Hepatocyte (in vitro differentiated cells): Measurements from ENCODE around the gene SPATA22. TPM values are rescaled to one million over a fixed set of nuclear protein-coding genes. Genes with fewer than 3 reads are reported as not detected.
"Not testable (repeated sequence)": the region's sequence is repeated elsewhere in the genome, so short reads cannot be mapped to it uniquely, and the experiment has no call there.

Experiments used
- DNase-seq: peaks from one replicate; pipeline ENCODE4 v3.0.0-alpha.2; 2016; ENCODE audit warnings: low spot score
- H2AFZ ChIP-seq: fragments of 200-600 bp; sonication (generic); 2 replicates; pipeline ENCODE4 v1.6.0; 2016; ENCODE audit warnings: antibody characterized with exemption, mild to moderate bottlenecking
- H3K27ac ChIP-seq: fragments of 200-600 bp; sonication (generic); 2 replicates; pipeline ENCODE4 v1.5.1; 2016; ENCODE audit warnings: mild to moderate bottlenecking
- H3K27me3 ChIP-seq: fragments of 200-600 bp; sonication (generic); 2 replicates; pipeline ENCODE4 v1.6.1; 2016
- H3K36me3 ChIP-seq: fragments of 200-600 bp; sonication (generic); replicated peaks from 2 replicates; pipeline ENCODE4 v1.5.1; 2016; ENCODE audit warnings: low read depth; ENCODE audit not compliant: insufficient read depth
- H3K4me1 ChIP-seq: fragments of 200-600 bp; sonication (generic); 2 replicates; pipeline ENCODE4 v1.5.1; 2016; ENCODE audit warnings: mild to moderate bottlenecking, moderate library complexity; ENCODE audit not compliant: insufficient read depth
- H3K4me2 ChIP-seq: fragments of 200-600 bp; sonication (generic); 2 replicates; pipeline ENCODE4 v1.6.0; 2016
- H3K4me3 ChIP-seq: fragments of 200-600 bp; sonication (generic); 2 replicates; pipeline ENCODE4 v1.5.1; 2016; ENCODE audit warnings: mild to moderate bottlenecking
- H3K79me2 ChIP-seq: fragments of 200-600 bp; sonication (generic); 2 replicates; pipeline ENCODE4 v1.6.0; 2017; ENCODE audit warnings: mild to moderate bottlenecking
- H3K9me2 ChIP-seq: fragments of 200-600 bp; sonication (generic); replicated peaks from 2 replicates; pipeline ENCODE4 v1.6.0; 2017; ENCODE audit warnings: mild to moderate bottlenecking; ENCODE audit not compliant: insufficient read depth
- H3K9me3 ChIP-seq: fragments of 200-600 bp; sonication (generic); 2 replicates; pipeline ENCODE4 v1.5.1; 2016; ENCODE audit warnings: low read depth, mild to moderate bottlenecking
- H4K20me1 ChIP-seq: fragments of 200-600 bp; sonication (generic); 2 replicates; pipeline ENCODE4 v1.6.0; 2016; ENCODE audit warnings: mild to moderate bottlenecking; ENCODE audit not compliant: insufficient read depth, poor library complexity, severe bottlenecking
- CTCF ChIP-seq: fragments of 200-600 bp; sonication (generic); IDR thresholded peaks from 2 replicates; pipeline ENCODE4 v1.5.1; 2016; ENCODE audit warnings: antibody characterized with exemption, mild to moderate bottlenecking; ENCODE audit not compliant: poor library complexity
- EZH2 ChIP-seq: fragments of 200-600 bp; sonication (generic); IDR thresholded peaks from 2 replicates; pipeline ENCODE4 v1.6.1; 2016; ENCODE audit warnings: antibody characterized with exemption, mild to moderate bottlenecking, borderline replicate concordance
- EZH2phosphoT487 ChIP-seq: fragments of 200-600 bp; sonication (generic); IDR thresholded peaks from one replicate; pipeline ENCODE4 v1.6.1; 2018; ENCODE audit warnings: antibody characterized with exemption, mild to moderate bottlenecking, low read depth, moderate library complexity; ENCODE audit not compliant: unreplicated experiment, severe bottlenecking
- WGBS: methylation state at CpG from one replicate; pipeline ENCODE4 v1.1.6; 2016; ENCODE audit warnings: low lambda C conversion rate; ENCODE audit errors: missing lambda C conversion rate; 5-methylcytosine and 5-hydroxymethylcytosine counted together
- polyA plus RNA-seq: library from polyadenylated mRNA; unstranded; fragments of >200 nt; fragmentation: Nextera tagmentation; extraction: Ambion mirVana; gene quantifications from 2 replicates; pipeline ENCODE4 v1.2.1, GENCODE V29; 2016
- total RNA-seq: library from RNA; depleted of rRNA; stranded (reverse); fragments of >200 nt; gene quantifications from 2 replicates; pipeline ENCODE4 v1.2.3, GENCODE V29; 2014

SPATA22 gene
- total and polyA plus RNA-seq, 2 experiments from 2014 or later, result not detected

- H3K27ac ChIP-seq, result no peak overlapping the region
- no peaks in the 10 kb centered on the region for H3K4me1 ChIP-seq
- no peaks in the 10 kb centered on the region for H3K79me2 ChIP-seq
- TF ChIP-seq EZH2 (no peak), EZH2phosphoT487 (no peak), CTCF (no peak)
- no peak for DNase-seq
- H3K4me3 ChIP-seq, result no peak overlapping the region
- H3K27me3 ChIP-seq, result no peaks in the 10 kb centered on the region
- H4K20me1 ChIP-seq, result no peaks in the 10 kb centered on the region
- 58% methylated on average over 2 of the region's 2 CpGs for WGBS
- no peaks in the 10 kb centered on the region for H3K36me3 ChIP-seq
- no peak overlapping the region for H2AFZ ChIP-seq
- H3K9me2 ChIP-seq, result no peaks in the 10 kb centered on the region
- H3K9me3 ChIP-seq, result no peaks in the 10 kb centered on the region
- H3K4me2 ChIP-seq, result no peak overlapping the region
Measured at GRCh38 chr17:3401786-3402185, 69.8 kb downstream of the SPATA22 start.

GRCh38 chr17:3400055-3400454, 71.6 kb downstream of the SPATA22 start:
- WGBS, result 69% methylated on average over 6 of the region's 6 CpGs
- Histone ChIP-seq H3K4me1 (no peaks in the 10 kb centered on the region), H4K20me1 (no peaks in the 10 kb centered on the region), H3K27me3 (no peaks in the 10 kb centered on the region), H3K9me2 (no peaks in the 10 kb centered on the region), H2AFZ (no peak overlapping the region), H3K9me3 (no peaks in the 10 kb centered on the region), H3K36me3 (no peaks in the 10 kb centered on the region), H3K79me2 (no peaks in the 10 kb centered on the region), H3K27ac (no peak overlapping the region), H3K4me2 (no peak overlapping the region), H3K4me3 (no peak overlapping the region)
- DNase-seq, result no peak
- TF ChIP-seq EZH2 (no peak), CTCF (no peak), EZH2phosphoT487 (no peak)

- no peak for DNase-seq
- Histone ChIP-seq H3K9me3 (no peaks in the 10 kb centered on the region), H3K9me2 (no peaks in the 10 kb centered on the region), H3K27me3 (no peaks in the 10 kb centered on the region), H3K36me3 (no peaks in the 10 kb centered on the region), H2AFZ (no peak within 1 kb of the TSS), H4K20me1 (no peaks in the 10 kb centered on the region), H3K79me2 (no peaks in the 10 kb centered on the region), H3K4me1 (no peaks in the 10 kb centered on the region), H3K4me2 (no peak within 1 kb of the TSS), H3K4me3 (no peak within 1 kb of the TSS), H3K27ac (no peak within 1 kb of the TSS)
- WGBS, result 67% methylated on average over 1 of the region's 1 CpG
- TF ChIP-seq EZH2phosphoT487 (no peak), CTCF (no peak), EZH2 (no peak)
Measured at GRCh38 chr17:3398310-3398709, 73.3 kb downstream of the SPATA22 start, which contains the start of gene OR1E1. Gene OR1E1 (minus strand): TSS chr17:3398410. CDS start chr17:3398410, 0 bp downstream.

GRCh38 chr17:3397801-3398200, 73.8 kb downstream of the SPATA22 start:
- H3K27me3 ChIP-seq, H3K9me3 ChIP-seq, H3K36me3 ChIP-seq, H3K79me2 ChIP-seq, H3K4me1 ChIP-seq, H3K4me2 ChIP-seq, H4K20me1 ChIP-seq, H3K27ac ChIP-seq, DNase-seq, H2AFZ ChIP-seq, H3K4me3 ChIP-seq, H3K9me2 ChIP-seq: not testable (repeated sequence)
- 55% methylated on average over 7 of the region's 7 CpGs for WGBS

Other genes starting within 250 kb of the SPATA22 start
- not detected in 2 replicates for gene OR3A1, start 173.5 kb downstream of the SPATA22 start, total RNA-seq
- gene OR3A1, start 173.5 kb downstream of the SPATA22 start, polyA plus RNA-seq, result not detected in 2 replicates
- gene OR3A2, start 85.5 kb downstream of the SPATA22 start, total RNA-seq, result not detected in 2 replicates
- gene OR3A2, start 85.5 kb downstream of the SPATA22 start, polyA plus RNA-seq, result not detected in 2 replicates
- not detected in 2 replicates for gene OR1E1, start 73.4 kb downstream of the SPATA22 start, total RNA-seq
- not detected in 2 replicates for gene OR1E1, start 73.4 kb downstream of the SPATA22 start, polyA plus RNA-seq
- gene OR3A3, start 60.4 kb downstream of the SPATA22 start, total RNA-seq, result not detected in 2 replicates
- gene OR3A3, start 60.4 kb downstream of the SPATA22 start, polyA plus RNA-seq, result not detected in 2 replicates
- gene OR1E2, start 38.0 kb downstream of the SPATA22 start, total RNA-seq, result not detected in 2 replicates
- gene OR1E2, start 38.0 kb downstream of the SPATA22 start, polyA plus RNA-seq, result not detected in 2 replicates
- gene ASPA, start 4.2 kb upstream of the SPATA22 start, total RNA-seq, result 0.27 and 1.2 TPM in 2 replicates
- 0.08 and 0.66 TPM in 2 replicates for gene ASPA, start 4.2 kb upstream of the SPATA22 start, polyA plus RNA-seq
- gene TRPV3, start 86.0 kb upstream of the SPATA22 start, total RNA-seq, result 2.6 and 8.1 TPM in 2 replicates
- gene TRPV3, start 86.0 kb upstream of the SPATA22 start, polyA plus RNA-seq, result 1.4 and 2.5 TPM in 2 replicates
- gene TRPV1, start 137.6 kb upstream of the SPATA22 start, total RNA-seq, result 3.7 and 6.2 TPM in 2 replicates
- 4.8 and 6.2 TPM in 2 replicates for gene TRPV1, start 137.6 kb upstream of the SPATA22 start, polyA plus RNA-seq
- 14.1 and 14.9 TPM in 2 replicates for gene SHPK, start 164.4 kb upstream of the SPATA22 start, total RNA-seq
- 9.1 and 11.2 TPM in 2 replicates for gene SHPK, start 164.4 kb upstream of the SPATA22 start, polyA plus RNA-seq
- gene CTNS, start 164.9 kb upstream of the SPATA22 start, total RNA-seq, result 28.1 and 28.7 TPM in 2 replicates
- 23.7 and 26.0 TPM in 2 replicates for gene CTNS, start 164.9 kb upstream of the SPATA22 start, polyA plus RNA-seq
- 208 and 218 TPM in 2 replicates for gene TAX1BP3, start 196.8 kb upstream of the SPATA22 start, total RNA-seq
- 357 and 387 TPM in 2 replicates for gene TAX1BP3, start 196.8 kb upstream of the SPATA22 start, polyA plus RNA-seq
- 40.9 and 42.7 TPM in 2 replicates for gene EMC6, start 197.0 kb upstream of the SPATA22 start, total RNA-seq
- gene EMC6, start 197.0 kb upstream of the SPATA22 start, polyA plus RNA-seq, result 117 and 130 TPM in 2 replicates
- 0.36 TPM in 1 of 2 replicates, not detected in the other for gene P2RX5, start 224.3 kb upstream of the SPATA22 start, total RNA-seq
- 0.32 TPM in 1 of 2 replicates, not detected in the other for gene P2RX5, start 224.3 kb upstream of the SPATA22 start, polyA plus RNA-seq